Measurements from ENCODE around the gene SP8. TPM values are rescaled to one million over a fixed set of nuclear protein-coding genes. Genes with fewer than 3 reads are reported as not detected.

The SP8 gene
- total RNA-seq, 1 donor from 2014 or later, result not detected

DNA sequence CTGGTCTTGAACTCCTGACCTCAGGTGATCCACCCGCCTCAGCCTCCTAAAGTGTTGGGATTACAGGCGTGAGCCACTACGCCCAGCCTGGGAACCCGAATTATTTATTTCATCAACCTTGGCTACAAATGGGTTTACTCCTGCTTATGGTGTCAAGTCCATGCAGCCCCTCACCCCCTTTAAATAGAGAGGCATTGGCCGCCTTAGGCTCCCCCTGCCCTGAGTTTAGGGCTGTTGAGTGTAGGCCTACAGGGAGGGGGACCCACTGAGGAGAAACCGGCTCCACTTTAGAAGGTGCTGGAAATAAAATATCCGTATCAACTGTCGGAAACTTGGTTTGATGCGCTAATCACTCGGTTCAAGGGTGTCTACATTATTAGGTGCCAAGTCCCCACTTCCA, 8.7 kb upstream of the SP8 start:
- intact Hi-C loops (cut with micrococcal nuclease), result loop anchor here (5.0 kb wide), 2 partner anchors 972 to 1688 kb away; no protein-coding TSS in a partner anchor

DNA sequence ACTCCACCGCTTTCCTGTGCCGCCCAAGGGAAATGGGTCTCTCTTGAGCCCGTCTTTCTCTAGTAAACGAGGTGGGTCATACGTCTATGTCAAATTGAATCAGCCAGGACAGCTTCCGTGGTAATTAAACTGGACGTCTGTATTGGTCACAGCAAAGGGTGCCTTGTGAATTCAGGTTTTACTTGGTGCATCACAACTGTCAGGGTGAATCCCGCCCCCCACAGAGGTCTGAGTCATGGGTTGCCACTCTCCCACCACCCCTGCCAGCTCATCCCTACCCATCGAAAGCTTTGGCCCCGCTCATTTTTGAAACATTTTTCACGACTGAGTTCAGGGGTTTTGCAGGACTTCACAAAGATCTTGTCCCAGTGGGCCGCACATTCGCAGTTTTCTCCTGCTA, 8.0 kb upstream of the SP8 start:
- intact Hi-C loops (cut with micrococcal nuclease), result loop anchor here (5.0 kb wide), 2 partner anchors 973 to 1687 kb away; no protein-coding TSS in a partner anchor

DNA sequence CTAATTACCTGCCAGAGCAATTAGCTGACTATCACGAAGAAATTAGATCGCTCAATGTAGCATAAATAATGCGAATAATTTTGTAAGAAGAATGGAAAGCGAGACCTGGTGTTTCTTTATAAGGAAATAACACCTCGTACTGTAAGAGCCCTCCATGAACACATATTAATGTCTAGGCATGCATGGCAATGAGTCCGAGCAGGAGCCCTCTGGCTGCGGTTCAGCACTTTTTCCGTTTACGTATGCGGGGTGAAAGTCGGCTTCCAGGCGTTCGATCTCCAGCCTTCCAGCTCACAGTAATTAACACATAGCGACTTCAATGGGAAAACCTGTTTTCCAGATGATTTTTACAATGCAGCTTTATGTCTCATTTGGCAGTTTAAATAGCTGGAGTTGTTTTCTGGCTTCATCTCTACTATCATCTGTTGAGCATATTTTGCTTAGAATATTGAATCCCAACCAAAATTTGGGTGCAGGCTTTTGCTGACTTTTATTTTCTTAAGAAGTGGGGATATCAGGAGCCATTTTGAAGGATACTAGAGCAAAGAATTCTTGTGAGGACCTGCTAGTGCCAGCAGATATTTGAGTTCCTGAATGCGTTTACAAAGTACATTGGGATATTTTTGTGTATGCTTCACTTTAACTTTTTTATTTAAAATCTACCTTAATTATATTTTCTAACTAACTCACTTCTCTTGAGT, 7.2 kb upstream of the SP8 start:
- intact Hi-C loops (cut with micrococcal nuclease), result no loop called here

DNA sequence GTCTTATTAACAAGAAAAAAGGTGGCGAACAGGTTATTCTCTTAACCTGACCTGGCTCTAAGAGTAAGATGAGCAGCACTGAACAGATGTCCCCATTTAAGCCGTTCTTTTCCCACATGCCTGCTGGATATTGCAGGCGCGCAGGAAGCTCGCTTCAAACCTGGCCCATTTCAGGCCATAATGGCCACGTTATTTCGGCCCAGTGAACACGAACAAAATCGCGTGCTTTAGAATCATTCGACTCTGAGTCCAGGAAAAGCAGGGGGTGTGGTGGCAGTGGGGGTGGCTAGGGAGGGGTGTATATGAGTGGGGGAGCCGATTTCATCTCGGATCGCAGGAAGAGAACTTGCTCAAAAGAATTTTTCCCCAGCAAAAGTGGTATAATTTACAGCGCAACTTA, 6.6 kb upstream of the SP8 start:
- intact Hi-C loops (cut with micrococcal nuclease), result no loop called here

DNA sequence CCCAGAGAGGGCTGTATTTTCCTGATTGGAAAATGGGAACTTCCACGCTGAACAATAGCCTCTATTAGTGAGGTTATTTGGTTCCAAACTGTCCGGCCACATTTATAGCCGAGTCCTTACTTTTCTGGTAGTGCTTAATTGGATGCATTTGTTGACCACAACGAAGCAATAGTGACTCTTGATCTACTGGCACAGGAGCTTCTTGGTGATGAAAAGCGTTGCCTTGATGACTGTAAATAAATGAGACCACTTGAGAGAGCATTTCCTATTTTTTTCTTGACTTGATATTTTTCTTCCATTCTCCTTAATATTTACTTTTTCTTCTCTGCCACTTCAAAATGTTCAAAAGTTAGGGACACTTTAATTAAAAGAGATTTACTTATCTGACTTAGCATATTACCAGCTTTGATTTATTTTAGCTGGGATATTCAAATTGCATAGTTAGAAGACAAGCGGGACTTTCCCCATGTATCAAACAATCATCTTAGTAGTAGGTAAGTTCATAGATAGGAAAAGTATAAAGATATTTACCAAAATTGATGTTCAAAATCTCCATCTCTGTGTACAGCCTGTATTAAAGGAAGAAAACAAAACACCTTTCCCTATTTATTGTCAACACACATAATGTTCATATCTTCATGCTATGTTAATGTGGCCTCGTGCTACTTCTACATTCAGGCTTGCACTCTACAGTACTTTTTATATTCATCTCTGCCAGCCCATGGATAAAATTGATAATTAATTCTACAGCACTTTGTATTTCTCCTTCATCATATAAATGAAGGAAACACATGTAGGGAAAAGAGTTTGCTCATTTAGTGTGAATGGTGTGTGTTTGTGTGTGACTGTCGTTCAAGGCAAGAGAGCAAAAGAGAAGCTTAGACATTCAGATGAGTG, 5.1 kb upstream of the SP8 start:
- intact Hi-C loops (cut with micrococcal nuclease), result no loop called here

DNA sequence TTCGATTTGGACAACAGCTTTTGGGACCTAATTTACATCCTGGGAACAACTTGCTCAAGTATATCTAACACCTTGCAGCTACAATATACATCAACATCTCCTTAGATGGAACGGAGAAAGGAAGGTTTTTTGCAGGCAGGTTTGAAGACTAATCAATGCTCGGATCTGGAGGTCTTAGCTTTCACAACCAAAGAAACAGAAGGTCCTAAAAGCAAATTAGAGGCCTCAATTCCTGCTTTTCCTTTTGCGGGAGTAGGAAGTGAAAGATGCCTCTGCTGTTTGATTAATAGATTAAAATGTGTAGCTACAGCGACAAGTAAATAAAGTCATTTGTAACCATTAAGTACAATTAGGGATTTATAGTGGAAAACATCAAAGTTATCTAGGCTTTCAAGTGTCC, 3.7 kb upstream of the SP8 start:
- intact Hi-C loops (cut with micrococcal nuclease), result no loop called here

DNA sequence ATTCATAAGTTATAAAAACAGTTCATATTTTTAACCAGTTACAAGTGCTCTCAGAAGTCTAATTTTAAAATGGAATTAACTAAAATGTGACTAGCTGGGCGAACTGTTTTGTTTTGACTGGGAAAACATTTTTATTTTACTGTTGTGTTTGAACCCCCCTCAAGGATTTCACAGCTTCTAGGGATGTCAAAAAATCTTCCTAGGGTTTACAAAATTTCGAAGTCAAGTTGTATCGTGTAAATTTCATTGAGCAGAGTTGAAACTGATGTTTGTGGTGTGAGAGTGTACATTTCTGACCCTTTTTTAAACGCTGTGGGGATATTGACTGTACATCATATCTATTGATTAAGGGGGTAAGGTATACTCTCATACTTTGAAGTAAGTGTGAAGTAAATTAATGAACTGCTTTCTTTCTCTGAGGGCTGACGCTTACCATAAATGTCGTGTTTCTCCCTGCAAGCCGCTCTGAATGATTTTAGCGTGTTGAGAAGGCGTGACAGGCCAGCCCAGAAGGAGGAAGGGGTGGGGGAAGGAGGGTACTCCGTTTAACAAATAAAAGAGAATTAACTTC, 1.8 kb upstream of the SP8 start:
- intact Hi-C loops (cut with micrococcal nuclease), result loop anchor here (5.0 kb wide), 2 partner anchors 456 to 1676 kb away; partner anchors contain the start of gene ITGB8

DNA sequence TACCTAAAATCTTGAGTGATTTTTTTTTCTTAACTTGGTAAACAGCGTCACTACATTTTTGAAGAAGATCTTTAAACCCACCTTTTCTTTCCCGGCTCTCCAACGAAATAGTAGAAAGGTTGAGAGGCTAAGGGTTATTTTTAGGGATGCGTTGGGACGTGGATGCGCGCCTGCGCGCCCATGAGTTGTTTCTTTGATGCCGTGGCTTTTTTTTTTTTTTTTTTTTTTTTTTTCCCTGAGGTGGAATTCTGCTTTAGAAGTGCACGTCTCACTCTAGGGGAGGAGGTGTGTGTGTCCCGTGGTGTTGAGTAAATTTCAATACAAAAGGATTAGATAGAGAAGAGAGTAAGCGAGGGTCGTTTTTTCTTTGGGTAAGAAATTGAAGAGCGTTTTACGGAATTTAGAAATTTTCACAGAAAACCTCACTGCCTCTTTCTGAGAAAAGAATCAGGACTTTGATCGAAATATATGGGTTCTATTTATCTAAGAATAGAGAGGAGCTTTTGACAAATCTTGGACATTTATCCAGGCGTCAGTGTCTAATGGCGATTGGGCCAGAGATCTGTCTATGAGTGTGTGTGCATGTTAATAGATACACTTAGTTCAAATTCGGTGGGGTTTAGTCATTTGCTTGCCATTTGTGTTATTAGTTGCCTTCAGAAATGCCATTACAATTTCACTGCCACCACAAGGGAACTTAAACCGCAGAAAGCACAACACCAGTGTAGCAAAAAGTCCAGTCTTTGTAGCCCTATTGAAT, 1.2 kb upstream of the SP8 start:
- intact Hi-C loops (cut with micrococcal nuclease), result loop anchor here (5.0 kb wide), 2 partner anchors 456 to 1676 kb away; partner anchors contain the start of gene ITGB8

DNA sequence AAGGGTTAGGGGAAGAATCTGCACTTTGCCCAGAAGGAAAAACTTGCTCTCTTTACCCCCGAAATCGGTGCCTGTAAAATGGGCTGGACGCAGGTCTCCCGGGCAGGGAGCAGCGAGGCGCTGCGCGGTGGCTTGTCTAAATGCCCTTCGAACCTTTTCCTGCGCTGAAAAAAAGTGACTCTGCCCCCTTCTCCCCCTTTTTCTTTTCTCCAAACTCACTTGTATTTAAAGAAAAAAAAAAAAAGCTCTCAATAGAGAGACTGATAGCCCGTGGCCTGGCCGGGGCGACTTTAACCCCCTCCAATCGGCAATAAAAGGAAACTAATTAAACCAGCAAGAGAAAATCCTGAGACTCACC, 286 bp downstream of the SP8 start:
- intact Hi-C loops (cut with micrococcal nuclease), result loop anchor here (1.0 to 5.0 kb wide), 3 partner anchors 11 to 1674 kb away; partner anchors contain the start of gene ITGB8

DNA sequence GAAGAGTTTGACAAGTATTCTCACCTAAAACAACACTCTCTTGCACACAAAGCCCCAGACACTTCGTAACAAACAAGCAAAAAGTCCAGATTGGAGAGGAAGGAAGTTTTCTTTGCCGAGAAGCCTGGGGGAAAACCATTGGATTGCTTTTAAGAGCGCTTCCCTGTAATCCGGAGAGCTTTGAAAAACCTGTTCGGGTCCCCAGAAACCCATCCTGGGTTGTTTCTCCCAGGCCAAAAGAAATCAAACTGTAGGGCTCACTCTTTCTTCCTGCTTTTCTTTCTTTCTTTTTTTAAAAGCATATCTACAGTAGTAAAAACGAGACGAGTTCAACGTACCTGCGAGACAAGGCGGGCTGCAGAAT, 655 bp downstream of the SP8 start:
- intact Hi-C loops (cut with micrococcal nuclease), result loop anchor here (1.0 to 5.0 kb wide), 3 partner anchors 11 to 1674 kb away; partner anchors contain the start of gene ITGB8

DNA sequence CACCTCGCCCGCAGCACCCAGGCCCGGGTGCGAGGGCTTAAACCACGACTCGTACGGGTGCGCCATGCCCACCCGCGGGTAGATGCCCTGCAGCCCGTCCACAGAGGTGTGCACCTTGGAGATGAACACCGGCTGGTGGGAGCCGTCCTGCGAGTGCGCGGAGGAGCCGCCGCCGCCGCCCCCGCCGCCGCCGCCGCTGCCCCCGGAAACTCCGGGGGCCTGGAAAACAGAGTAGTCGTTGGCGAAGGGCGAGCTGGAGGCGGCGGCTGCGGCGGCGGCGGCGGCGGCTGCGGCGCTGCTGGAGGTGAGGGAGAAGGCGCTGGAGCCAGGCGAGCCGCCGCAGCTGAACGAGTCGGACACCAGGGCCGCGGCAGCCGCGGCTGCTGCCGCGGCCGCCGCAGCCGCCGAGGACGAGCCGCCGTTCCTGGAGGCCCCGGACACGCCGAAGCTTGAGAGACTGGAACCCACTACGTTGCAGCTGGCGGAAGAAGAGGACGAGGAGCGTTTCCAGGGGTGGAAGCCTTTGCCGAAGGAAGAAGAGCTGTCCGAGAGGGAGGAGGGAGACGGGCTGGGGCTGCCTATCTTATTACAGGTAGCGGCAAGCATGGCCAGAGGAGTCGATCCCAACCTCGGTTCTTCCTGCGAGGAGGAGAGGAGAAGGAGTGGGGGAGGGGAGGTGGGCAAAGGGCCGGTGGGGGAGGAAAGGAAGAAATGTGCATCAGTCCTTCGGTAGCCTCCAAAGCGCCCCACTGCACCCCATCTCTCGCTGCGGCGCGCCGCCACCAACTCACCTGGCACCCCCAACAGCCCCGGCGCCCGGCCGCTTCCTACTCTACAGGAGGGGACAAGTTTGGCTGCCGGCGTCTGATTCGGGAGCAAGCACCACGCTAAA, 1.3 kb downstream of the SP8 start:
- intact Hi-C loops (cut with micrococcal nuclease), result loop anchor here (1.0 to 5.0 kb wide), 3 partner anchors 12 to 1673 kb away; partner anchors contain the start of gene ITGB8

DNA sequence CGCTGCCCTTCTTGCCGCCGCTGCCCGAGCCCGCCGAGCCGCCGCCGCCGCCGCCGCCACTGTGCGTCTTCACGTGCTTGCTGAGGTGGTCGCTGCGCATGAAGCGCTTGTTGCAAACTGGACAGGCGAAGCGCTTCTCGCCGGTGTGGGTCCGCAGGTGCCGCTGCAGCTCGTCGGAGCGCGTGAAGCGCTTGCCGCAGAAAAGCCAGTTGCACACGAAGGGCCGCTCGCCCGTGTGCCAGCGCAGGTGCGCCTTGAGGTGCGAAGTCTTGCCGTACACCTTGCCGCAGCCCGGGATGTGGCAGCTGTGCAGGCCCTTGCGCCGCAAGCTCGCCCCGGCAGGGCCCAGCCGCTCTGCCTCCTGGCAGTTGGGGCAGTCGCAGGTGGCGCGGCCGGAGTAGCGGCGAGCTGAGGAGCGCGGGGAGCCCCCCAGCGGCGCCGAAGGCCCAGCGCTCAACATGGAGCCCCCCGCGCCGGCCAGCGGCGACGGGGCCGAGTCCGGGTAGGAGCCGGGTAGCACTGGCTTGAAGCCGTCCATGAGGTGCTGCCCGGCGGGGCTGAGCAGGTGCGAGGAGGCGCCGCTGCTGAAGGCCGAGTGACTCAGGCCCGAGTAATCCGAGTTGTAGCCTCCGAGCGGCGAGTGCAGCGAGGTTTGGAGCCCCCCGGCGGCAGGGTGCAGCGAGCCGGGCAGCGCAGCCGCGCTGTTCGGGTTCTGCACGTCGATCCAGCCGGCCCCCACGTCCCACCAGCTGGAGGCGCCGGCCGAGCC, 2.1 kb downstream of the SP8 start:
- intact Hi-C loops (cut with micrococcal nuclease), result loop anchor here (5.0 kb wide), 2 partner anchors 452 to 1672 kb away; partner anchors contain the start of gene ITGB8

DNA sequence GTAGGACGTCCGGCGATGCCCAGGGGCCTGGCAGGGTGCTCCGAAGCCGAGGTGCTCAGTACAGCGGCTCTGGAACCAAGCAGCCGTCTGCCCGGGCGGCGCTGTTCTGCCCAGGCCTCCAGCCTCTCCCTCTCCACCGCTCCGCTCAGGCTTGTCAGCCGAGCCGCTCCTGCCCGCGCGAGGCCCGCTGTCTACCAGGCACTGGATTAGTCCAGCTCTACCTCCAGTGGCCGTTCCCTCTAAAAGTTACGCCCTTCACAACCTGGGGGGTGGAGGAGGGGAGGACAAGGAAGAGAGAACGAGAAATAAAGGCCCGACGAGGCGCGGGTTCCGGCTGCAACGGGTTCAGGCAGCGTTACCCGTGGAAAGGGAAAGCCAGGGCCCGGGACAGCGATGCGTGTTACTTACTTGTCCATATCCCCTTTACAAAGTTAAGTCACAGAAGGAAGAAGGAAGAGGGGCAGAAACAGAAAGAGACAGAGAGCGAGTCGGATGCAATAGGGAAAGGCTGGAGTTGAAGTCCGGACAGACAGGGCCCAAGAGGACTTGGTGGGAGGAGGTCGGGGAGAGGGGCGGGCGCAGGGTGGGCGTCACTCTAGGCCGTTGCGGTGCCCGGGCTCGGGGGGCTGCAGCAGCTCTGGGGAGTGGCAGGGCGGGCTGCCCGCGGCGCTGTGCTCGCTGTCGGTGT, 2.8 kb downstream of the SP8 start:
- intact Hi-C loops (cut with micrococcal nuclease), result loop anchor here (2.0 kb wide), 1 partner anchor 13 kb away; no protein-coding TSS in a partner anchor

DNA sequence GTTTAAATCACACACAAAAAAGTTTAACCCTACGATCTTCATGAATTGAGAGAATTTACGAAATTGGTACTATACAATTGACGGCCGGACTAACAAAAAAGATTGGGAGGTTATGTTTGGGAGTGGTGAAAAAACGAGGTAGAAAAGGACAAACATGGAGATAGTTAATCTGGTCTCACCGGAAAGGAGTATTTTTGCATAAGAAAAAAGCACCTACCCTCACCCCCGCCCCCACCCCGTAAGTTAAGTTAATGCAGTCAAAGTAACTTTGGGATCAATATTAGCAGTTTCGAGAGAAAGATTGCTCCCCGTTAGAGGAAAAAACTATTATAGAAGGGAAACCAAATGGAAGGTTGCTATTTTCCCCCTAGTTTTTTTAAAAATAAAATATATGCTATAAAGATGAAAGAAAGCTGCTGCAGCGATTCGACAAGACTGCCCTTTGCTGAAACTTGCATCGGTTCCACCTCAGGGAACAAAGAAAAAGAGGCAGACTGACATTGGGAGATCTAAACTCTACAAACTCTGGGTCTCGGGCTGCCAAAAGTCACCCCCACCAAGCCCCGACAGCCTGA, 3.5 kb downstream of the SP8 start:
- intact Hi-C loops (cut with micrococcal nuclease), result loop anchor here (2.0 kb wide), 1 partner anchor 14 kb away; no protein-coding TSS in a partner anchor

DNA sequence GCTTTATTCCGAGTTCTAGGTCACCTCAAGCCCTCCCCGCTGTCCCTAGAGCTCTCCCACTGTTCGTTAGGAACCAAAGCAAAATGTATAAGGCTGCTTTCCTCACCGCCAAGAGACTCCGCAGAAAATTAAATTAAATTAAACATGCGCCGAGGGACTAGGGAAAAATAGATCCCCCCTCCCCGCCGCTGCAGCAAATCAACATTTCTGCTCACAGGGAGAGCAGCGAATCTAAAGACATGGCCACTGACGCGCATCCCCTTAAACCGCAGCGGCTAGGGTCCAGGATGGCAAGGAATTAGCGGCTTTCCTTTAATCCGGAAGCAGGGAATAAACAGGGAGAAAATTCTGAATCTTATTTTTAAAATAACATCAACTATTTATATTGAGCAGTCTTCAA, 7.6 kb downstream of the SP8 start:
- intact Hi-C loops (cut with micrococcal nuclease), result loop anchor here (5.0 kb wide), 2 partner anchors 473 to 988 kb away; no protein-coding TSS in a partner anchor

DNA sequence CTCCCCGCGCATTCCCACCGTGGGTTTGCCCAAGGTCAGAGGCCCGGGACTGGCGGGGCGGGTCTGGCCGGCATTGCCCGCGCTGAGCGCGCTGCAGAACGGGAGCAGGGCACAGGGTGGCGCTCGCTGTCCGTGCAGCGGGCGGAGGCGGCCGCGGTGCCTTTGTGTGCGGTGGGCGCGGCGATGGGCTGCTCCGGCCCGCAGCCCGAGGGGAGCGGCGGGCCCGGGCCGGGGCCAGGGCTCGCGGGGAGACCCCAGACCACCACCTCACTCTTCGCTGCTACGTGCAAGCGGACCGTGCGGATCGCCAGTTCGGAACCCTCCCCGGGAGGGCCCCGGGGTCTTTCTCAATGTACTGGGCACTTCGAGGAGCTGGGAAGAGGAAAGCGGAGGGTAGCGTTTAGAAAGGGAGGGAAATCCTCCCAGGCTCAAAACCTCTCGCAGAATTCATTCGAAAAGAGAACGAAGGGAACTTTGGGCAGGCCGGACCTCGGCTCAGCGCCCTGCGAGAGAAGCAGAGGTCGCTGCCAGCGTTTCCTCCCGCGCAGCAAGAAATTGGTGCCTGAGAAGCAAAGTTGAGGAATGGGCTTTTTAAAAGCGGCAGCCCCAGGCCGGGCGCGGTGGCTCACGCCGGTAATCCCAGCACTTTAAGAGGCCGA, 8.5 kb downstream of the SP8 start:
- intact Hi-C loops (cut with micrococcal nuclease), result loop anchor here (5.0 kb wide), 2 partner anchors 474 to 989 kb away; no protein-coding TSS in a partner anchor

DNA sequence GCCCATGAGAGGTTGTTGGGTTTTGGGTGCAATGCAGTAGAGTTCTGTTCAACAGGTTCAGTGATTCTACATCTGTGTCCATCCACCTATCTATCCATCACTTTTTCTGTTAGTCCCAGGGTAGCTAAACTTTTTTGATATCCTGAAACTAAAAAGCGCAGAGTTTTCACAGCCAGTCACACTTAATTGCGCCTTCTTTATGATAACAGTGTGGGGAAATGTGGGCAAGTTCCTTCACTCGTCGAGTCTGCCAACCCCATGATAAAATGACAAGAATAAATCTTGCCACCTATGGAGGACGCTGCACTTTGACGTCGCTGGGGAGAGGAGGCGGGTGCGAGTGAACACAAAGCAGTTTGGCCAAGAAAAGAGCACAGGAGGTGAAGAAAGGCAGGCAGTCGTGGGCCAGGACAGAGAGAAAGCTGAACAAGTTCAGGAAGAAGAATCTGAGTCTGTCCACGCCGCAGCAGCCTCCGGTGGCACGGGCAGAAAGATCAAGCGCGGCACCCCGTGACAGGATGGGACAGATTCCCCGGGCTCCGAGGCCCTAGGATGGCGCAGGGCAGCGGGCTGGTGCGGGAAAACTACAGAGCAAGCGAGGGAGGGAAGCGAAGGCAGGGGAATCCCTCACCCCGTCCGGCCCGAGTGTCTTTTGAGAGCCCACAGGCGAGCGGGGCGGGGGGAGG, 9.2 kb downstream of the SP8 start:
- intact Hi-C loops (cut with micrococcal nuclease), result loop anchor here (2.0 to 5.0 kb wide), 3 partner anchors 475 to 1223 kb away; no protein-coding TSS in a partner anchor

Data from T-helper 2 cell treated with Interferon-gamma antibody and Interleukin-4, amounts not matched to agents 100 ng/mL and 5 ng/mL, for 36 hours (primary cell).